Astrocyte of the cerebellum (primary cell): ENCODE data around the gene PLEKHA8.

Source experiments
- DNase-seq: peaks from one replicate; pipeline ENCODE4 v3.0.0-alpha.2; 2011; ENCODE audit warnings: low read depth
- H3K4me3 ChIP-seq: 2 replicates; pipeline ENCODE4 v1.5.1; 2011; ENCODE audit warnings: mild to moderate bottlenecking, low read depth, low read length, moderate library complexity
- CTCF ChIP-seq: IDR thresholded peaks from 2 replicates; pipeline ENCODE4 v1.5.1; 2012; ENCODE audit warnings: low read length, low read depth, moderate library complexity, mild to moderate bottlenecking; ENCODE audit errors: missing control alignments
- in situ Hi-C: cut with HindIII; loops from 2 replicates; pipeline ENCODE4 v1.10.0; 2017; ENCODE audit warnings: low sequenced_read_pairs

Gene PLEKHA8

GRCh38 chr7:30028216-30028748 lies at the start of gene PLEKHA8:
PLEKHA8 (plus strand) TSS chr7:30028412; CDS start chr7:30028763, 351 bp downstream.
- DNase-seq, result peak; percentile 59
- no peak for TF ChIP-seq CTCF
- in situ Hi-C loops, result loop anchor here (5.0 kb wide), 1 partner anchor 34 kb away; no protein-coding TSS in a partner anchor
- H3K4me3 ChIP-seq, result peak within 1 kb of the TSS; percentile 77

GRCh38 chr7:29980151-29980550 lies 48.1 kb upstream of the PLEKHA8 start:
- no peak for TF ChIP-seq CTCF
- no peak for DNase-seq
- in situ Hi-C loops, result no loop called here
- H3K4me3 ChIP-seq, result no peak overlapping the region

GRCh38 chr7:29987083-29987482 lies 41.1 kb upstream of the PLEKHA8 start:
- no peak for DNase-seq
- no peak overlapping the region for H3K4me3 ChIP-seq
- in situ Hi-C loops, result no loop called here
- no peak for TF ChIP-seq CTCF

GRCh38 chr7:29987811-29988317 lies 40.3 kb upstream of the PLEKHA8 start:
- in situ Hi-C loops, result no loop called here
- no peak for TF ChIP-seq CTCF
- peak overlapping the region; percentile 77 for H3K4me3 ChIP-seq
- peak; percentile 74 for DNase-seq

- peak overlapping the region; percentile 77 for H3K4me3 ChIP-seq
- in situ Hi-C loops, result no loop called here
- peak; percentile 38 for DNase-seq
- no peak for TF ChIP-seq CTCF
Observed at GRCh38 chr7:29988424-29989256, 39.6 kb upstream of the PLEKHA8 start.

GRCh38 chr7:29989257-29989995 lies 38.8 kb upstream of the PLEKHA8 start, which contains the start of gene SCRN1:
SCRN1 (minus strand) TSS chr7:29989801; CDS start chr7:29969067, 20,734 bp downstream.
- peak within 1 kb of the TSS; percentile 77 for H3K4me3 ChIP-seq
- TF ChIP-seq CTCF, result no peak
- in situ Hi-C loops, result no loop called here
- DNase-seq, result no peak
